CD4-positive, alpha-beta T cell treated with Interleukin-10 for 1 hour (primary cell): ENCODE data around the gene COTL1.

Experiments
- DNase-seq: peaks from one replicate; pipeline ENCODE4 v3.0.0-alpha.2; 2020

Gene COTL1

GRCh38 chr16:84617791-84618580, at the start of gene COTL1:
Gene COTL1 (minus strand): TSS chr16:84618078. CDS start chr16:84617914, 164 bp downstream.
- peak; percentile 96 for DNase-seq

GRCh38 chr16:84665843-84666242, 48.0 kb upstream of the COTL1 start:
- no peak for DNase-seq

- DNase-seq, result no peak
Measured at GRCh38 chr16:84665359-84665758, 47.5 kb upstream of the COTL1 start.

DNA sequence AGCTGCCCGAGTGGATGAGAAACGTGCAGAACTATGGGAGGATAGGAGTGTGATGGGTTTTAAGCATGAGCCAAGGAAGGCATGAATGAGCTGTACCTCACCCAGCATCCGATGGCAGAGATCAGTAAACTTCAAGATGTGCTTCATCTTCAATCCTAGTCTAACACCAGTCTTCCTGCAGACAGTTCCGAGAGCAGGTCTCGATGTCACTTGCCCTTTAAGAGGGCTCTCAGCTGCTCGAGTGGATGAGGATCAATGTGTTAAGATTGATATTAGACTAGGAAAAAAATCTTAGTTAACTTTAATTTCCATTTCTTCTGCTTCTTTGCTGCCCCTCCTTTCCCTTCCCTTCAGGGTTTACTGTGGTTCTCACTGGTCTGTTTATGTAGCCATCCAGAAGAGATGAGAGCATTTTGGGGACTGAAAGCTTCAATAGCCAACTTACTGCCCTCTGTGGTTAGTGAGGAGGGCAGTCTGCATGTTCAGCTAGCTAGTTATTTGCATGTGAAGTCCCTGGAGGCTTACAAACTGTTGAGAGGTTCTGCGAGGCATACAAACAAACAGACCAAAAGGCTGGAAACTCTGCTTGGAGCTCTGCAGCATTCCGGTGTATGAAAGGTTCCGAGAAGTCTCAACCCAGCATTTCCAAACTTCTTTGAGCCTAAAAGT, 45.7 kb upstream of the COTL1 start:
- no peak for DNase-seq

GRCh38 chr16:84662471-84662870, 44.6 kb upstream of the COTL1 start:
- no peak for DNase-seq

- no peak for DNase-seq
Measured at GRCh38 chr16:84661418-84662060, 43.7 kb upstream of the COTL1 start.

- DNase-seq, result no peak
Measured at GRCh38 chr16:84660973-84661372, 43.1 kb upstream of the COTL1 start.

DNA sequence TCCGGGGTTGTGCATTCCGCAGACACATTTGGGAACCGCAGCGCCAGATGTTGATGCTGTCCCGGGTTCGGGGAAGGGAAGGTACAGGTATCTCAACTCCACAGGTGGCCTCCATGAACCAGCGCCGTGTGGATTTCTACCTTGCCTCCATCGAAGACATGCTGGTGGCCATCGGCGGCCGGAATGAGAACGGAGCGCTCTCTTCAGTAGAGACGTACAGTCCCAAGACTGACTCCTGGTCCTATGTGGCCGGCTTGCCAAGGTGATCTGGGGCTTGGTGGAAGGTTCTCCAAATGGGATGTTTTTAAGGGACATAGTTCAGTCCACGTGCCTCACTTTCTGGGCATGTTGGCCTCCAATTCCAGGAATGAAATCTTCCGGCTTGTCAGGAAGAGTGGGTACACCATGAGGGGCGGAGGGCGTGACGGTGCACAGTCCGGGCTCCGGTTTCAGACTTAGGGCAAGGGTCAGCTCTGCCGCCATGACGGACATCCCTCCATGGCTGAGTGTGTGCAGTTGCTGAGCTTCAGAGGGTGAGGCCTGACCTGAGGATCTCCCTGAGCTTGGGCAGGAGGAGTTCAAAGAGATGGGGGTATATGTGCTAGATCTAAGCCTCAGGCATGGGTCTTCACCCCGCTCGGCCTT, 41.9 kb upstream of the COTL1 start:
- no peak for DNase-seq

DNA sequence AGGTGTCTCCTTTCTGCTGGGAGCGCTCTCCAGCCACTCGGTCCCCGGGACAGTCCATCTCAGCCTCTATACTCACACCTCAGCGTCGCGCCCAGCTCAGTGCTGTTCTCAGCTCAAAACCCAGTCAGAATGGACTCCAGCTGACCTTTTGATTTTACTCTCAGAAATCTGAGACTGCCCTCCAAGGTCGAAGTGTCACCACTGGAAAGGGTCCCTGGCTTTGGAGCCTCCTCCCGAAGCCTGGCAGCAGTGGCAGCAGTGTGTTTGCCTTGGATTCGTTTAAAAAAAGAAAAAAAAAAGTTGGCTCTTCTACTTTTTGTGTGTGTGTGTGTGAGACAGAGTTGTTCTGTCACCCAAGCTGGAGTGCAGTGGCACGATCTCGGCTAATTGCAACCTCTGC, 40.8 kb upstream of the COTL1 start:
- DNase-seq, result no peak

DNA sequence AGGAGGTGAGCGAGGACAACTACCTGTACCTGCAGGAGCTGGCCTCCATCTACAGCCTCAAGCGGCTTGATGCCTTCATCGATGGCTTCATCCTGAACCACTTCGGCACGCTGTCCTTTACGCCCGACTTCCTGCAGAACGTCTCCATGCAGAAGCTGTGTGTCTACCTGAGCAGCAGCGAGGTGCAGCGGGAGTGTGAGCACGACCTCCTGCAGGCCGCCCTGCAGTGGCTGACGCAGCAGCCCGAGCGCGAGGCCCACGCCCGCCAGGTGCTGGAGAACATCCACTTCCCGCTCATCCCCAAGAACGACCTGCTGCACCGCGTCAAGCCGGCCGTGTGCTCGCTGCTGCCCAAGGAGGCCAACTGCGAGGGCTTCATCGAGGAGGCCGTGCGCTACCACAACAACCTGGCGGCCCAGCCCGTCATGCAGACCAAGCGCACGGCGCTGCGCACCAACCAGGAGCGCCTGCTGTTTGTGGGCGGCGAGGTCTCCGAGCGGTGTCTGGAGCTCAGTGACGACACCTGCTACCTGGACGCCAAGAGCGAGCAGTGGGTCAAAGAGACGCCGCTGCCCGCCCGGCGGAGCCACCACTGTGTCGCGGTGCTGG, 39.5 kb upstream of the COTL1 start:
- no peak for DNase-seq

- no peak for DNase-seq
Measured at GRCh38 chr16:84656649-84657048, 38.8 kb upstream of the COTL1 start.

- DNase-seq, result no peak
Measured at GRCh38 chr16:84654998-84655397, 37.1 kb upstream of the COTL1 start.

GRCh38 chr16:84654238-84654637, 36.4 kb upstream of the COTL1 start:
- DNase-seq, result no peak

DNA sequence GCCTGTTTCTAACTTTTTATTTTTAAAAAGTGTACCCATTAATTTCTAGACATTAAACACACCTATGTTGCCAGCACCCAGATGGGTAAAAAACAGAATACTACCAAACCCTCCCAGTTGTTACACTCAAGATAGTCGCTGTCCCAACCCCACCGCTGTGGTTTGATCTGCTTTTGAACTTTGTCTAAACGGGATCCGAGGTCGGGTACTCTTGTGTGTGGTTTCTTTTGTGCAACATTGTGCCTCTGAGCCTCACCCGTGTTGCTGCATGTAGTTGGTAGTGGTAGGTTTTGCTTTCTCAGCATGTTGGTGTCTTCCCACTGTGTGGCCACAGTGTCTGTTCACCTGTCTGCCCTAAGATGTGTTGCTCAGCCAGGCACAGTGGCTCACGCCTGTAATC, 34.7 kb upstream of the COTL1 start:
- DNase-seq, result peak; percentile 61

DNA sequence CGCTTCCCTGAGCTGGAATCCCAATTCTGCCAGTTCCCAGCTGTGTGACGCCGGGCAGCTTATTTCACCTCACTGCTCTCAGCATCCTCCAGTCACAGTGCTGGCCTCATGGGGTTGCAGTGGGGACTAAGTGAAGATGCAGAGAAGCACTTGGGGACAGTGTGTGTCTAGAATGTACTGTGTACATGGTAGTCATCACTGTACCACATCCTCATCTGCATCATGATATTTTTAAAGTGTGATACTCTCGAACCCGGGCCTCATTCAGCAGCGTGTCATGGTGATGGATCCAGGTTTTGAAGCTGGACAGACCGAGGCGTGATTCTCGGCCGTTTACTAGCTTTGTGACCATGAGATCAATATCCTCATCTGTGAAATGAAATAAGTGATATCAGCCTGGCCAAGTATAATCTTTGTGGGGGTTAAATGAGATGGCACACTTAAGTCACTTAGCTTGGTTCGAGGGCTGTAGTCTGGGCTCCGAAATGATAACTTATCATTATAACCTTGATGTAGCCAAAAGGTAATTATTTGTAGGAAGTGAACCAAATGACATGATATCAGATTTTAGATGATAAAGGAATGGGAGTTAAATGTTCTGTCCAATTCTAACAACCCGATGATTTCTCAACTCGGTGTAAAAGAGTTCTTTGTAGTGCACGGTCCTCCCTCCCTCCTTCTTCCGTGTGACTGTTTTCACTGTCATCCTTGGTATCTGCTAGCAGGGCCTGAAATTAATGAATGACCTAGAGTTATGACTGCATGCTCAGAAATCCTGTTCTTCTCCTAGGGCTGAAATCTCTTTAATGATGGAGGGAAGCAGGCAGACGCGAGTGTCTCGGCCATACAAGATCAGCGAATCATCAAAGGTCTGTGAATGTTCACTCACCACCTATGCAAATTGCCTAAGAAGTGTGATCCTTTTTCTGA, 32.4 kb upstream of the COTL1 start:
- no peak for DNase-seq

- no peak for DNase-seq
Measured at GRCh38 chr16:84649511-84649861, 31.6 kb upstream of the COTL1 start.

- peak; percentile 62 for DNase-seq
Measured at GRCh38 chr16:84648595-84649510, 31.0 kb upstream of the COTL1 start.

- peak; percentile 81 for DNase-seq
Measured at GRCh38 chr16:84647828-84648594, 30.1 kb upstream of the COTL1 start, which contains the start of gene KLHL36. Gene KLHL36 (plus strand): TSS chr16:84648511. CDS start chr16:84650868, 2,357 bp downstream.

DNA sequence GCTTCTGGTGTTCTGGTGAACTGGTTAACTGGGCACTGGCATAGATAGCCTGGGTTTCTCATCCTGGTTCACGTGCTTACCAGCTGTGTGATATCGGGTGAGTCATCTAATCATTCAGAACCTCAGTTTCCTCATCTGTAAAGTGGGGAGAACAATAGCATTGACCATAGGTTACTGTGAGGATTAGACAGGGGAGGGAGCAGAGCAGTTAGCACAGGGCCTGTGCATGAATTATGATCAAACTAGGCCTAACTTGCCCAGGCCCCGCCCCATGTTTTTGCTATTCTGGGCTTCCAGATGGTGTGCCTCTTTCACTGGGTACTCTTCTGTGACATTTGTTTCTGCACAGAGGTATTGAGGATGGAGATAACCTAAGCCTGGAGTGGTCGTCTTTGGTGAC, 25.8 kb upstream of the COTL1 start:
- DNase-seq, result no peak

DNA sequence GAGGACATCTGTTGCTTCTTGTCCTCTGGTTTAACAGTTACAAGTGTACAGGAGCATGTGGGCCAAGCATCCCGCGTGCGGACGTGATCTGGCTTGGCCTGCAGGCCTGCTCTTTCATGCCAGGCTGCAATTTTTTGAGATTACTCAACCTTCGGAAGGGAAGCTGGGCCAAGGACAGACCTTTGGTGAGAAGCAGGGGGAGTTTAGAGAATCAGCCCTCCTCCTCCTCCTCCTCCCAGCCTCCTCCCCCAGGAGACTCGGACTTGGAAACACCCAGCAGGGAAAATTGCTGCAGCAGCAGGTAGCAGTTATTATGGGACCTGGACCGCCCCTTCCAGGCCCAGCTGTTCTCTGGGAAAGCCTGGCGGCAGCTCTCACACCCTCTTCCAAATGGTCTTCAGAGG, 25.3 kb upstream of the COTL1 start:
- DNase-seq, result no peak
